ENCODE measurements around the gene FHDC1.

GRCh38 chr4:152951348-152951747, 15.2 kb downstream of the FHDC1 start:
- TF ChIP-seq MAX (IDR thresholded peaks at IDR 0.05) (no peak), CEBPB (IDR thresholded peaks at IDR 0.05) (no peak)

Measured in Ishikawa (cell line).